ENCODE results near the gene TPH2.

Gene TPH2

DNA sequence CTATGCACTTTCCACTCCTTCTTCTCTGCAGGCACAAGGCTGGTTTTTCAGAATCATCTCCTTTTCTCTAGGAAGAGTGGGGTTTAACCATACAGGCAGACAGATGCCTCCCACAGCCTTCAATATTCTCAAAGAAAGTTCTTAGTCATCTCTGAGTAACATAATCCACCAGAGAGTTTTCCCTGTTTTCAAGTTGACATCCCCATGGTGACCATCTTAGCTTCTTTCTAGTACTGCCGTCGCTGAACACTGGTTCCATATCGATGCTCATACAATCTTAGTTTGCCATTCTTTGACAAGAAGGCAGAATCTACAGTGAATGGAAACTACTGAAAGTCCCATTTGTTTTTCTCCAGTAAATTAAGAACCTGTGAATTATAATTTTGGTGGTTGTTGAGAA, 28.6 kb downstream of the TPH2 start:
- DNase-seq: no peak

DNA sequence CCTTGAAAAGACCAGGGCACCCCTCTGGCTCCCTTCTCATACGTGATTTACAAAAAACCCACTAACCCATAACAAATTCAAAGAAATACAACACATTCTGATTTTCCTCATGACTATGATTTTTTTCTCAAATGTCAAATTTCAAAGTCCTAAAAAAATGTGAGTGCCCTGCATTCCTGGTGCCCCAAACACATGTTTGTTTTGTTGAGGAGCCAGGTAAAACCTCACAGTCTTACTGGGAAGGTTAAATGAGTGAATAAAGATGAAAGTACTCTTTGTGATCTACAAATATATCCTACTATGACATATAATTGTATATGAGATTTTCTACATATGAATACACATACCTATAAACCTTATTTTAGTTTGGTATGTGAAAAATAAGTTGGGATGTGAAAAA, 30.7 kb downstream of the TPH2 start:
- DNase-seq: no peak

DNA sequence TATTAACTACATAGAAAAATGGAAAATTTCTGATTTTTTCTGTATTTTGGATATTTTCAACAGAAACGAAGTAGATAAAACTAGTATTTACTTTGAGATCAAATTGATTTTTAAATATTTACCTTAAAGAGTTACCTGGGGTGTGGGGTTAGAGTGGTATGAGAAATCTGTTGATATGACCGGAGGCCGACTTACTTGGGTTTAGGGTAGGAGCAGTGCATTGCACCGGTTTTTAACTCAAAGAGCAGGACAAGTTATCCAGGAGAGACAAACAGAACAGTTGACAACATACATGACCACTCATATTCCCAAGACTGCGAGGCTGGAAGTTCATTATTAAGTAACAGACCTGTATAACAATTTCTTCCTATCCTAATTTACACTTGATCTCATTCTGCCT, 31.4 kb downstream of the TPH2 start:
- no peak for DNase-seq

DNA sequence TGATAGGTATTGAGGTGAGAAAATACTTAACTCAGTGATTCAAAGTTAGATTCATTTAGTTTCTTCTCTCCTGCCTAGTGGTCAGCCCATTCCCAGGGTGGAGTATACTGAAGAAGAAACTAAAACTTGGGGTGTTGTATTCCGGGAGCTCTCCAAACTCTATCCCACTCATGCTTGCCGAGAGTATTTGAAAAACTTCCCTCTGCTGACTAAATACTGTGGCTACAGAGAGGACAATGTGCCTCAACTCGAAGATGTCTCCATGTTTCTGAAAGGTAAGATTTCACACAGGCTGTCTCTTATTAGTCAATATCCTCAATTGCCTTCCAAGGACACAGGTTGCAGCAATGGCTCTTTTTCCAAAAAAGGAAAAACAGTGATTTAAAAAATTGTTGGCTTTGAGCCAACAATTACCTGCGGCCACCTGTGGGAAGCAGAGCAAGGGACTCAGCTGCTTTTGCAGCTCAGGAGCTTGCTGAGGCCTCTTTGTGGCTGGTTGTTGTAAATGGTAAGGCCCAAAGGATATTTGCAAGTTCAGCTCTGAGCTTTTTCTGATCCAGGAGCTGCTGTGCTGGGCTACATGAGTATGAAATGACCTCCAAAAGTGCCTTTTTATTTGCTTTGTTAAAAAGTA, 33.9 kb downstream of the TPH2 start:
- DNase-seq: peak; percentile 3

DNA sequence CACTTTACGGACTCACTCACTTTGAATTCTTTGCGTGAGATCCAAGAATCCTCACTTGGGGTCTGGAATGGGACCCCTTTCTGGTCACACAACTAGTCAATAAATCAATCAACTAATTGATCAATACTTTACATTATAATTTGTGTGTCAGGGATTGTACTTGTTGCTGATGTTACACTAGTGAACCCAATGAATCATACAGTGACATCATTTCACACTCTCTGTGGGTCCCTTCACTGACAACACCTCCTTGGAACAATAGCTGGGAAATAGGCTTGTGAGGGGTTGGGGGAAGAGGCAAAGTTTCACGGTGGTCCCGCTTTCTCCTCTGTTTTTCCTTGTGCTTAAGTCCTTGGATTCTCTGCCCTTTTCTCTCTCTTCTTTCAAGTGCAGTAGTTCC, 35.0 kb downstream of the TPH2 start:
- no peak for DNase-seq

DNA sequence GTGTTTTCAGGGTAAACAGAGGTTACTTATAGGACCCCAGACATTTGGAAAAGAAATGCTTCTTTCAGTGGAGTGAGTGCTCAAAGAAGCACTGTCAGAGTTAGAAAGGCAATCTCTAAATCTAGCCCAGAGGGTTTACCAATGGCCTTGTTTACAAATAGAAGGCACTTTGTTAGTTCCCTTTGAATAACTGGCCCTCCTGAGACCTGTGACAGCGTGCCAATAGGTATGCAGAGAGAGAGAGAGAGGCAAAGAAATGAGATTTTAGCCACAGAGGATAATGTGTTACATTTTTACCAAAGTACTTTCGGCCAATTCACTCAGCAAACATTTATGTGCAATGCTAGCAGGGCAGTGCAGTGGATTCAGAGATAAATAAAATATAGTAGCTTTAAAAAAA, 41.9 kb downstream of the TPH2 start:
- DNase-seq: no peak

DNA sequence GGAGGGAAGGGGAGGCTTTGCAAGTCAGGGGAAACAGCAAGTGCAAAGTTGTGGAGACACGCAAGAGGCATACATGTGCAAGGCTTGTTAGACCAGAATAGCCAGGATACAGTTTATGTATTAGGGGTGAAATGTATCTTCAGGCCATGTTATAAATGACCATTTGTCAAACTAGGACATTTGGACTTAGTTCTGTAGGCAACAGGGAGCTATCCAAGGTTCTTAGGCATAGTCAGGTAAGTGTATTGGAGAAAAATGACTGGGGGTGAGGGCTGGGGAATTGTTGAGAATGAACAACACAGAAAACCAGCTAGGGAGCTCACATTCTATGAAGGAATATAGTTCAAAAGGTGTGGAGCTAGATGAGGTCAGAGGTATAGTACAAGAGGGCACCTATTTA, 42.5 kb downstream of the TPH2 start:
- no peak for DNase-seq

DNA sequence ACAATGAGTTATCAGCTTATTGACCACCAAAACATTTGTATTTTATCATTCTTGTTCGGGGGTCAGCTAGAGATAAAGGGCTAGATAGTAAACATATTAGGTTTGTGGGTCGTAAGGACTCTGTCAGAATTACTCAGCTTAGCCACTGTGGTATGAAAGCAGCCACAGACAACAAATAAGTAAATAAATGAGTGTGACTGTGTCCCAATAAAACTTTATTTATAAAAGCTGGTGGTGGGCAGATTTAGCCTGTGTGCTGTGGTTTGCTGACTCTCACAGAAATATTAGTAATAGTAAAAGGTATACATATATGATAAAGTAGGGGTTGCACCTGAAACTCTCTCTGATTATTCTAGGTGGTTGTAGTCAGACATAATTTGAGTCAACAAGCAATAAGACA, 56.1 kb downstream of the TPH2 start:
- DNase-seq: no peak

DNA sequence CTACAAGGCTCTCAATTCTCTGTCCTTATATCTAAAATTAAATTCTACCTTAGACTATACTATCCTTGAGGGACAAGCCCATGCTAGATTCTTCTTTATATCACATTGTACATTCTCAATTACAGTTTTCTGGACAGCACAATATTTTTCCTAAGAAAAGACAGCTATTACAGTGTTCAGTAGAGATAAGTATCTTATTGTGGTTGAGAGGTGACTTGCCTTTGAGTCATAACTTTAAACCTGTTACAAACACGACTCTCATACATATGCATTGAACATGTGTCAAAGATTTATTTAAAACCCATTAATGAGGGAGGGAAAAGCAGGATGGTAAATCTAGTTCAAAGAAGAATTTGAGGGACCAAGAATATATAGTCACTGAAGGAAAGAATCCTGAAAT, 61.1 kb downstream of the TPH2 start:
- DNase-seq: no peak

DNA sequence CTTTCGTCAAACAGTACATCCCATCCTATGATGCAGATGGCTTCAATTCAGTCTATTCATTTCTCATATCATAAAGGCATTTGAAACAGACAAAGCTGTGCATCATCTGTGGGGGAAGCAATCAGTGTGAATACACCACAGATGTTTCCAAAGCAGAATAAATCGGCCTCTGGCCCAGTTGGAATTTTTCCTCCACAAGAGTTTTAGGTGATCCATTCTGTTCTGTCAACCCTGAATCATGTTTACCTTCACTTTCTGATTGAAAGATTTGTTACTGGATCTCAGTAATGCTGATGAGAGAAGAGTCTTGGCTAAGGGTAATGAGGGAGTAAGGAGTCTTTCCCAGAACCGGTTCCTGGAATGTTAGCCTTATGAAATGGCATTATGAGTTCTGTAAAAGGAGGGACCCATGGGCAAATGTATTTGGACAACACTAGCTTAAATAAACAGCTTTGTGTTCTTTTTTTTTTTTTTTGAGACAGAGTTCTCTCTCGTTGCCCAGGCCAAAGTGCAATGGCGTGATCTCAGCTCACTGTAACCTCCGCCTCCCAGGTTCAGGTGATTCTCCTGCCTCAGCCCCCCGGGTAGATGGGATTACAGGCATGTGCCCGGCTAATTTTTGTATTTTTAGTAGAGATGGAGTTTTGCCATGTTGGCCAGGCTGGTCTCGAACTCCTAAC, 62.5 kb downstream of the TPH2 start:
- no peak for DNase-seq

DNA sequence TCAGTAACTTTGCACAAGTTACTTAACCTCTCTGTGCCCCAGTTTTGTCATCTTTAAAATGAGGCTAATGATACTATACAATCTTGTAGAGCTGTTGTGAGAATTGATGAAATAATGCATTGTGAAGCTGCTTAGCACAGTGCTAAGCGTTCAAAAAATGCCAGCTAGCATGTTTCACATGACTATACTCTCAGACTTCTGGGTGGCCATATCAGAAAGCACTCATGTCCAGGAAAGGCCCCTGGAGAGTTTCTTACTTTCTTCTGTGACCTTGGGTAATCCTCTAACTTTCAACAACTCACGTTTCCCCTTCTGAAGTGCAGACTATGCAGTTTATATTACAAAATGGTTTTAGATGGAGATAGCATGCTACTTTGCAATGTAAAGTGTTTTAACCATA, 68.1 kb downstream of the TPH2 start:
- DNase-seq: no peak

DNA sequence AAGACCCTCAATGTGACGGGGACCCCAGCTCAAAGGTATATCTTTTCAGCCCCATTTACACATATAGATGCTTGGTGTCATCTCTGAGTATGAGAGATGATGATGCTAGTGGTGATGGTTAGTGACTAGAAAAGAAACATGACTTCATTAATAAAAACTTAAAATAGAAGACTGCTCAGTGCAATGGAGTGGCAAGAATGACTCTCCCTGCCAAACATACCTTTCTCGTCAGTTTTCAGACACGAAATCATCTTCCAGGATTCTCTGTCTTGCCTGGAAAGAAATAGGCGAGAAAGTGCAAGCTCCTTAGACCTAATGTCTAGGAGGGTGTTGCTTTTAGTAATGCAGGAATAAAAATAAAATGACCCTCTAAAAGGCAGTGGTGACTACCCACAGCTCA, 71.7 kb downstream of the TPH2 start:
- DNase-seq: no peak

DNA sequence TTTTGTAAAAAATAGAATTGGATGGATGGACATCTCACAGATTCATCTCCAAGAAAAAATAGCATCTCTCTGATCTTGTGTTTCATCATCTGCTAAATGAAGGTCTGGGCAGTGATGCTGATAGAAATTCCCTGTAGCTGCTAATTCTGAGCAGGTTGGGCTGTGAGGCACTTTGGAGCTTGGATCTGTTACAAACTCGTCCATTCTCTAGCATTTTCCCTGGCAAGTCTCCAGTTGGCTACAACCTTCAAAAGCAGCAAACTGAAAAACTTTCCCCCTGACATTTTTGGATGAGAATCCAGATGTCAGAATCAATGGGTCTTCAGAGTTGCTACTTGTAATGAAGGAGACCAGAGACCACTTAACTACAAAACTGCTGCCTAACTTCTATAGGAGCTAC, 72.7 kb downstream of the TPH2 start:
- DNase-seq: no peak

DNA sequence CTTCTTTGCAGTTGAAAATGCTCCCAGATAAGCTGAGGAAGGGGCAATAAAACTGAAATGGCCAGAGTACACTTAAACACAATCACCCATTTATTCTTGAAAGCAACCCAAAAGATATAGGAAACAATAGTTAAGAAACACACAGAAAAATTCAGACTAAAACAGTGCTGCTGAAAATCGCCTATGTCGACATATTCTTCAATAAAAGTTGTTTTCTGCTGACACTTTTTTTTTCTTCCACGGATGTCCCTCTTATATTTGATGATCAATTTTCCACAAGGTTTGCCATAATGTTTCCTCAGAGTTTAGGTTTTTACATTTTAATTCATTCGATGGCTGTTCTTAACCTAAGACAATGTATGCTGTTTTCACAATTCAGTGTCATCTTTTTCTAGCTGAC, 74.2 kb downstream of the TPH2 start:
- DNase-seq: no peak

DNA sequence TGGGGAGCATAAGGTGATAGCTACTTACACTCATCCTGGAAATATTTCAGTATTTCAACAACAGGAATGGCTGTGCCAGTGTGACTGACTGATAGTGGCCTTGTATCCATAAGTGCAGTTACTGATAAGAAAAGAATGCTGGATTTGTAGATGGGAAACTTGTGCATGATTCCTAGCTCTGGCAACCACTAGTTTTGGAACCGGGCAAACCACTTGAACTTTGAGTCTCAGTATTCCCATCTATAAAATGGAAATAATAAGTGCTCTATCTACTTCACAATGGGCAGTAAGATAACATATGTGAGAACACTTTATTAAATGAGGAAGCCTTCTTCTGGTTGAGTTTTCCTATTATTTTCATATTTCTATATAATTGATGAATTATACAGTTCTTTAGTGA, 77.2 kb downstream of the TPH2 start:
- DNase-seq: no peak

DNA sequence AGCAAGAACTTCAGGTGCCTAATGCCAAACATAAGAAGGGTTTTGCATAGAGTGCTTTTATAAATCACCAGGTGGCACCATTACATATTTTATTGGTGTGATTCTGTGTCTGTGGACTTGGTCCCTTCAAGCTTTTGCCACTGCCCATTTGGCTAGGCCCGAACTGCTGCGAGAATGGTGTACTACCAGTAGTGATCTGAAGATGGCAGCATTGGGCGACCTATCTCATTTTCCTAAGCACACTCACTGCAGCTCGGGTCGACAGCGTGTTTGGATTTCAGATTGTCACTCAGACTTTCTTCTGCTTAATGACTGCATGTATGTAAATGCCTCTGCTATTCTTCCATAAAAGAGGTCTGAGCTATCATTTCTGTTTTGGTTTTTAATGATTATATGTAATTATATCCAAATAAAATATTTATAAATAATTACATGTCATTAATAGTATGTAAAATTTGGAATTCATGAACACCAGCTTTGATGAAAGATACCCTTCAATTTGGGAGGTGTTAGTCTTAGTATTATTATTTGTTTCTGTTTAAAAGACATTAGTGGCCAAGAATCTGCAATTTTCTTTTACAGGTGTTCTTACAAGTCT, 78.5 kb downstream of the TPH2 start:
- peak; percentile 60 for DNase-seq

DNA sequence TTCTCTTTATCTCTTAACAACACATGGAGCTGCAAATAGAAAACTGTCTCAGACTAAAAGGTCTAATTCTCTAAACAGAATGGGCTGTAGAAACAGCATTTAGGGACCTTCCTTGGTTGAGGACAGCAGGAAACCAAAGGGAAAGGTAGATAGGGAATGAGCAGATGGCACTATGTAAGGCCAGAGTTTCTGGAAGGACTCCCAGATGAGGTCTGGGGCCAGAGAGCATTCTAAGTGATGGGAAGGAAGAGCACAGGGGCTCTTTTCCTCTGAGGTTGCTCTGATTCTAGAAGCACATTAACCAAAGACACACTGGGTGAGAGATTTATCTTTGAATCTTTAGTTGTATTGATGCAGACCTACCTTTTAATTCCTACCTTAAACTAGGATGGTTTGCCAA, 79.4 kb downstream of the TPH2 start:
- no peak for DNase-seq

DNA sequence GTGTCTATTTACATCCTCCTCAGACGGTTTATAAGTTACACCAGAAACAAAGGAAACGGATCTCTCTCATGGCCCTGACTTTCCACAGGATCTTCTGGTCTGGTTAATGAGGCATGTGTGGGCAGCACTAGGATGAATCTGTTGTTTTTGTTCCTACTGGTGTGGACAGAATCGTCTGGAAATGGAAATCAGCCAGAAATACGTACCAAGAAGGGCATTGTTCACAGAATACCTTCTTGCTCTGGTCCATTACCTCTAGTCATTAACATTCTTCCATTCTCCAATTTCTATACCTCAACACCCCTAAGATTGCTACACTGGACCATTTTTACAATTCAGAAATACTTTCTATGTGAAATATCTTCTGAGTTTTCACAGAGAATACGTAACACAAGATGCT, 86.0 kb downstream of the TPH2 start:
- DNase-seq: no peak

DNA sequence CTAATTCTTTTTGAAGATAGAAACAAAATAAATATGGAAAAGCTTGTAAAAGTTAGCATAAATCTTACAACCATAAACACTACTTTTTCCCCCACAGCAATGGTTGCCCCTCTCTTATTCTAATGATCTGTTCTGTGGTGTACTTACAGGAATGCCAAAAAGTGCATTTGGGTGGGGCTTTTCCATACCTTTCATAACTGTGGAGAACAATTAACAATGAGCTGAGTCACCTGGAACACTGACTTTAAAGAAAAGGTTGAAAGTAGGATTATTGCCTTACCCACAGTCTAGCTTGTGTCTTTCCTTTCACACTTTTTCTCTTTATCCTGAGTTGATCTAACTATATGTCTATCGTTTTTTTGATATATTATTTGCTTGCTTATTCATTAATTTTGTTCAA, 86.9 kb downstream of the TPH2 start:
- no peak for DNase-seq

DNA sequence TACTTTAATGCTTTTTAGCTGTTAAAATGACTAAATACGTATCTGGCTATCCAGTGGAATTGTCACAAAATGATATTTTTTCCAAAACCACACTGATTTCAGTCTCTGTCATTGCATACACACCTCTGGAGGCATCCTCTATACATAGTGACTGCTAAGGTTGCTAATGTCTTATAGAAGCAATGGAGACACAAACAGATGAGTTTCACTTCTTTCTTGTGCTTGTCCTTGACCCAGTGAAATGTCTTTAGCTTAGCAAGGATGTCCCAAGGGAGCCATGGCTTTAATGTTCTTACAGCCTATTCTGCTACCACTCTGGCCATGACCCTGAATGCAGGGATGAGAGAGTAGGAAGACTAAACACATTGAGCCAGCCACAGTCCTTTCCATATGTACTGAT, 90.3 kb downstream of the TPH2 start:
- no peak for DNase-seq

DNA sequence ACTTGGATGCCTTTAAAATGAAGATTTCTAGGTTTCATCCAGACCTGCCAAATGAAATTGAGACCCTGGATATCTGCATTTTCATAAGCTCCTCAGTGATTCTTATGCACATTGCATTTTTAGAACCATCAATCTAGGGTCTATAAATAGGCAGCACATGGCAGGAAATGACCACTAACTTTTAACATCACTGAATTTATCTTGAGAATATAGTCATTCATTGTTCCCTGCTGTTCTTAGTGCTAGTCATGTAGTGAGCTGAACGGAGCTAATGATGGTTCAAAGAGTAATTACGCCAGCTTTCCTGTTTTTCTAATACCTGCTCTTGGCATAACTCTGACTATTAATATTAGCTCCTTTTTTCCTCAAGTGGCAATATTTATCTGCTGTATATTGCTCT, 91.6 kb downstream of the TPH2 start:
- no peak for DNase-seq

DNA sequence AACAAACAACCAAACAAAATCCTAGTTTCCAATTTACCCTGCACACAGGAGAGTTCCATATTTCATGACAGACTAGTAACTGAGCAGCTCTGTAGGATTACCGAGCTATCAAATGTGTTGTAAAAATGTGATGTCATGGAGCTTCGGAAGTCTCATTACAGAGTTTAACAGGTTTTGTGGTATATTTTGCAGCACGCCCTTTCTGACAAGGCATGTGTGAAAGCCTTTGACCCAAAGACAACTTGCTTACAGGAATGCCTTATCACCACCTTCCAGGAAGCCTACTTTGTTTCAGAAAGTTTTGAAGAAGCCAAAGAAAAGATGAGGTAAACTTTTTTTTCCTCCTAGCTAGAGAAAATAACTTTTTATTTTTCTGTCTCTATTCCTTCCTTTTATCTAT, 92.4 kb downstream of the TPH2 start:
- DNase-seq: no peak

DNA sequence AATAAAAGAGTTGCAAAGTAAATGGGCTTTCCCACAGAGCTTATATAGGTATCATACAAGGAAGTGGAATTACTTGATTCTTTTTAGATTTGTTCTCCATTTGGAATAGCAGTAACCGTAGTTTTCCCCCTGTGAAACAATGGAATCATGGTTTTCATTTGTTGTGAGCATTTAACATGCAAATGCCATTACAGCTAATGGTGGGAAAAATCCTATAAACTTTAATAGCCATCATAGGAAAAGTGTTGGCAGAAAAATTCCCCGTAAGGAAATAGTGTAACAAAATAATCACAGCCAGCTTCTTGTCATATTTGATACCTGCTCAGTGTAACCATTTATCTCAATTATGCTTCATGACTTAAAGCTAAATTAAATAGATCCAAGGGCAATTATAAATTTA, 95.3 kb downstream of the TPH2 start:
- DNase-seq: no peak

DNA sequence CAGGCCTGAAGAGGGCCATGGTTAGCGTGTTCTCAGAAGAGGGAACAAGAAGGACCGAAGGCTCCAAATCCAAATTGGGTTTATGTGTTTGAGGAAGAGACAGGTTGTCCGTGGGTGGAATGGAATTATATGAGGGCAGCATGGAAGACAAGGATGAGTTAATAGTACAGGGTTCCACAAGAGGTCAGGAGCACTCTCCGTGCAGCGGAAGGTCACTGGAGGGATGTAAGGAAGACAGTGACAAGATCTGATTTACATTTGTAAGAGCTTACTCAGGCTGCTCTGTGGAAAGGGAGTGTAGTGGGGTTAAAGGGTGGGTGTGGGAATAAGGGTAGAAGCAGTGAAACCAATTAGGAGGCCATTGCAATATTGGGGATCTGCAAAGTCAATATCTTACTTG, 97.0 kb downstream of the TPH2 start:
- no peak for DNase-seq

DNA sequence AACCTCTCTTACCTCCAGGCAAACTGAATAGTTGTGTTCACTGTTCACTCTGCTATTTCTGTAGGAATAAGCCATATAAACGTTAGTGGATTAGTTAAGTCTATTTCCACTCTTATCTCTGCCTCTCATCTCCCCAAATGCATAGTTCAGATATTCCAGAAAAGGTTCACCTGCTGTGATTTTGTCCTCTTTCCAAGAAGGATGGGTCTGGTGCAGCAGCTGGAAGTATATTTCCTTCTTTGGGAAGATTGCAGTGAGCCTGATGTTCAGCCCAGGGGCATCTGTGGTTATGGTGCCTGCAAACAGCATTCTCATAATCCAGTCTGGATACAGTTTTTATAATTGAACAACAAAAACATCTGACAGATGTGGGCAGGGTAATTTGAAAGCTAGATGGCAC, 97.7 kb downstream of the TPH2 start:
- no peak for DNase-seq
